ENCODE results near the gene NAGLU.
"Not testable (repeated sequence)": the region's sequence is repeated elsewhere in the genome, so short reads cannot be mapped to it uniquely, and the experiment has no call there.

The NAGLU gene

DNA sequence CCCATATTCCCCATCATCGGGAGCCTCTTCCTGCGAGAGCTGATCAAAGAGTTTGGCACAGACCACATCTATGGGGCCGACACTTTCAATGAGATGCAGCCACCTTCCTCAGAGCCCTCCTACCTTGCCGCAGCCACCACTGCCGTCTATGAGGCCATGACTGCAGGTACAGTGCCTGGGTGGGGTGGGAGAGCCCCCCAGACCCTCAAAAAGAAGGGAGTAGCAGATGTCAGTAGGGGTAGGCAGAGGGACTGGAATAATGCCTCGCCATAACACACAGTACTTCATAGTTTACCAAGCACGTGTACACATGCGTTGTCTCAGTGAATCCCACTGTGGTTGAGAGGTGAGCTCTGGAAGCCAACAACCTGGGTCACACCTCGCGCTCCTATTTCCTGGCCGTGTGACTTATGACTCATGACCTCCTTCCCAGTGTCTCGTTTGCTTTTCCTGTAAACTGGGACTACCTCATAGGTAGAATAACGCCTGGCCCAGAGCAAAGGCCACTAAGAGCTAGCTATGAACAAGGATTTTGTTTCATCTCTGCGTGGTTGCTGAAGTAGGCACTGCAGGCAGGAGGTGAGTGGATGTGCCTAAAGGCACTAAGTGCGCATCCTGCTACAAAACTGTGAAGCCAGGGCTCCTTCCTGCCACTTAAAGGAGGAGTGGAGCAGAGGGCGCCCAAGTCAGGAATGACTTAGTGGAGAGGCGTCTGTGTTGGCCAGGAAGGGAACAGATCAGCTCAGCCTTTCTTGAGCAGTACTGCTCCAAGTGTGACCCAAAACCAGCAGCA is 5.2 kb downstream of the NAGLU start:
- no peak overlapping the region for H3K4me3 ChIP-seq (replicated peaks; ENCODE audit: low read depth, low read length)
- no peak for DNase-seq (ENCODE audit: extremely low read depth, low read depth)
- TF ChIP-seq, protein P1, sequence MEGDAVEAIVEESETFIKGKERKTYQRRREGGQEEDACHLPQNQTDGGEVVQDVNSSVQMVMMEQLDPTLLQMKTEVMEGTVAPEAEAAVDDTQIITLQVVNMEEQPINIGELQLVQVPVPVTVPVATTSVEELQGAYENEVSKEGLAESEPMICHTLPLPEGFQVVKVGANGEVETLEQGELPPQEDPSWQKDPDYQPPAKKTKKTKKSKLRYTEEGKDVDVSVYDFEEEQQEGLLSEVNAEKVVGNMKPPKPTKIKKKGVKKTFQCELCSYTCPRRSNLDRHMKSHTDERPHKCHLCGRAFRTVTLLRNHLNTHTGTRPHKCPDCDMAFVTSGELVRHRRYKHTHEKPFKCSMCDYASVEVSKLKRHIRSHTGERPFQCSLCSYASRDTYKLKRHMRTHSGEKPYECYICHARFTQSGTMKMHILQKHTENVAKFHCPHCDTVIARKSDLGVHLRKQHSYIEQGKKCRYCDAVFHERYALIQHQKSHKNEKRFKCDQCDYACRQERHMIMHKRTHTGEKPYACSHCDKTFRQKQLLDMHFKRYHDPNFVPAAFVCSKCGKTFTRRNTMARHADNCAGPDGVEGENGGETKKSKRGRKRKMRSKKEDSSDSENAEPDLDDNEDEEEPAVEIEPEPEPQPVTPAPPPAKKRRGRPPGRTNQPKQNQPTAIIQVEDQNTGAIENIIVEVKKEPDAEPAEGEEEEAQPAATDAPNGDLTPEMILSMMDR (IDR thresholded peaks at IDR 0.05; ENCODE audit: low read depth, low read length, missing control alignments), result no peak

DNA sequence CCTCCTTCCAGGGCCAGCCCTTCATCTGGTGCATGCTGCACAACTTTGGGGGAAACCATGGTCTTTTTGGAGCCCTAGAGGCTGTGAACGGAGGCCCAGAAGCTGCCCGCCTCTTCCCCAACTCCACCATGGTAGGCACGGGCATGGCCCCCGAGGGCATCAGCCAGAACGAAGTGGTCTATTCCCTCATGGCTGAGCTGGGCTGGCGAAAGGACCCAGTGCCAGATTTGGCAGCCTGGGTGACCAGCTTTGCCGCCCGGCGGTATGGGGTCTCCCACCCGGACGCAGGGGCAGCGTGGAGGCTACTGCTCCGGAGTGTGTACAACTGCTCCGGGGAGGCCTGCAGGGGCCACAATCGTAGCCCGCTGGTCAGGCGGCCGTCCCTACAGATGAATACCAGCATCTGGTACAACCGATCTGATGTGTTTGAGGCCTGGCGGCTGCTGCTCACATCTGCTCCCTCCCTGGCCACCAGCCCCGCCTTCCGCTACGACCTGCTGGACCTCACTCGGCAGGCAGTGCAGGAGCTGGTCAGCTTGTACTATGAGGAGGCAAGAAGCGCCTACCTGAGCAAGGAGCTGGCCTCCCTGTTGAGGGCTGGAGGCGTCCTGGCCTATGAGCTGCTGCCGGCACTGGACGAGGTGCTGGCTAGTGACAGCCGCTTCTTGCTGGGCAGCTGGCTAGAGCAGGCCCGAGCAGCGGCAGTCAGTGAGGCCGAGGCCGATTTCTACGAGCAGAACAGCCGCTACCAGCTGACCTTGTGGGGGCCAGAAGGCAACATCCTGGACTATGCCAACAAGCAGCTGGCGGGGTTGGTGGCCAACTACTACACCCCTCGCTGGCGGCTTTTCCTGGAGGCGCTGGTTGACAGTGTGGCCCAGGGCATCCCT is 7.4 kb downstream of the NAGLU start:
- TF ChIP-seq, protein P1 (IDR thresholded peaks at IDR 0.05; ENCODE audit: low read depth, low read length, missing control alignments), result no peak
- H3K4me3 ChIP-seq (replicated peaks; ENCODE audit: low read depth, low read length), result no peak overlapping the region
- no peak for DNase-seq (ENCODE audit: extremely low read depth, low read depth)

DNA sequence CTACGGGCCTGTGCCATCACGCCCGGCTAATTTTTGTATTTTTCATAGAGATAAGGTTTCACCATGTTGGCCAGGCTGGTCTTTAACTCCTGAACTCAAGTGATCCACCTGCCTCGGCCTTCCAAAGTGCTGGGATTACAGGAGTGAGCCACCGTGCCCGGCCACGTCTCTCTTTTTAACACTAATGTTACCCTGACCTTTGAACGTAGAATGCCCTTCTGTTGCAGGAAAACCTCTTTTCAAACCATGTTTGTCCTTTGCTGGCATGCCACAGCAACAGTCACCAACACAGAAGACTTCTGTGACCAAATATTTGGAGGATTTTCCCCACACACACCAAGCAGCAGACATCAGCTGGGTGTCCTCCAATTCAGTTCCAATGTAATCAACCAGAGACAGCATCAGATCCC is 8.8 kb downstream of the NAGLU start:
- H3K4me3 ChIP-seq (replicated peaks; ENCODE audit: low read depth, low read length), result no peak overlapping the region
- no peak for DNase-seq (ENCODE audit: extremely low read depth, low read depth)
- TF ChIP-seq, protein P1 (IDR thresholded peaks at IDR 0.05; ENCODE audit: low read depth, low read length, missing control alignments), result no peak

DNA sequence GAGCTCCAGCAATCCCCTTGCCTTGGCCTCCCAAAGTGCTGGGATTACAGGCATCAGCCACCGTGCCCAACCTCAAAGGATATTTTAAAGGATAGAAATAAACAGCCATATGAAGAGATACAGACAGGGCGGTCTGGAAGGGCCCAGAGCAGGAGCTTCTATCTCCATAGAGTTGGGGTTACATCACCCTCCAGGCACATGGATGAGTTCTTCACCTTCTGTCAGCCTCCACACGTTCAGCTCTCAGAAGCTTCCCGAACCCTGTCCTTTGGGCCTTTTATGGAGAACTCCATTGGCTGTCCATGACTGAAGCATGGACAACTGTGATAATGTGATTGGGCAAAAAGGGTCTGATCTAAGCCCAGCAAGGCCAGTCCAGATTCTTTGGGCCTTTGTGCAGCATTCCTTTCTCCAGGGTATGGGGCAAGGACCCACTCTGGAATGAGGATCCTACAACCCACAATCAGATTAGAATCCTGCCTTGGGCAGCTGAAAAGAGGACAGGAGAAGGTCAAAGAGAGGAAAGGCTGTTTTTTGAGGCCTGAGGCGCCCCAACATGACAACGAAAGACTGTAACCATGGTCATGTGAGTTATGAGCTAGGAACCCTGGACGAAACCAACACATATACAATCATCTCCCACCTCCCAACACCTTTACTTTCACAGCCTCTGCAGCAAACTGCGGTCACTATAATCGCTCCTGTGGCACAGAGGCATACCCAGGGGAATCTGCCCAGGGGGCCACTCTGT is 9.9 kb downstream of the NAGLU start:
- DNase-seq (ENCODE audit: extremely low read depth, low read depth); H3K4me3 ChIP-seq (replicated peaks; ENCODE audit: low read depth, low read length): not testable (repeated sequence)

DNA sequence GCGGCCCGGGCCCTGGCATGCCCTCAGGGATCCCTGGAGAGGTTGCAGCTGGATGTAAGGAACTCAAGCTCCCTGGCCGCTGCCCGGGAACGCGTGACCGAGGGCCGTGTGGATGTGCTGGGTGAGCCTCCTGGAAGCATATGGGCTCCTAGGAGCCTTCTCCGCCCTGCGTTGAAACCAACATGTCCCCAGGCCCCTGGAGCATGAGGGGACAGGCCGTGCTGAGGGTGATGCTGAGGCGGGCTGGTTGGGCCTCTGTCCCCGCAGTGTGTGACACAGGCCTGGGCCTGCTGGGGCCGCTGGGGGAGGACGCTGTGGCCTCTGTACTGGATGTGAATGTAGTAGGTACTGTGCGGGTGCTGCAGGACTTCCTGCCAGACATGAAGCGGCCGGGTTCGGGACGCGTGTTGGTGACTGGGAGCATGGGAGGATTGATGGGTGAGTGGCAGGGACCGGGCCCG is 11.0 kb downstream of the NAGLU start:
- H3K4me3 ChIP-seq (replicated peaks; ENCODE audit: low read depth, low read length), result no peak overlapping the region
- TF ChIP-seq, protein P1 (IDR thresholded peaks at IDR 0.05; ENCODE audit: low read depth, low read length, missing control alignments), result no peak
- no peak for DNase-seq (ENCODE audit: extremely low read depth, low read depth)

DNA sequence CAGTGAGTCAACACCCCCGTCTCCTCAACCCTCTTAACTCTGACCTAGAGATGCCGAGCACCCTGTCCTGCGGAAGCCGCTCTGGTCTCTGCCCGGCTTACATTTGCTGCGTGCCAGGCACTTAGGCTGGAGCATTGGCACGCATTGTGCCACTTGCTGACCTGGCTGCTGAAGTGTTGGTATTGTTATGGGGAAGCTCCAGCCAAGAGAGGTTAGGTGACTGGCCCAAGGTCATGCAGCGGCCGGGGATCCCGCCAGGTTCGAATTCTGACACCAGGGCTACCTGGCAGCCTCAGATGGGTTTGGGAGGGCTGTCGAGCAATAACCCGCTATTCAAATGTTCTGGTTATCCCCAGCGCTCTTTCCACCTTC is 11.6 kb downstream of the NAGLU start:
- DNase-seq (ENCODE audit: extremely low read depth, low read depth), result no peak
- TF ChIP-seq, protein P1 (IDR thresholded peaks at IDR 0.05; ENCODE audit: low read depth, low read length, missing control alignments), result no peak
- no peak overlapping the region for H3K4me3 ChIP-seq (replicated peaks; ENCODE audit: low read depth, low read length)

All from HFF-Myc (cell line).